ENCODE measurements around the gene FAM83B.
"Not testable (repeated sequence)": the region's sequence is repeated elsewhere in the genome, so short reads cannot be mapped to it uniquely, and the experiment has no call there.

FAM83B gene

DNA sequence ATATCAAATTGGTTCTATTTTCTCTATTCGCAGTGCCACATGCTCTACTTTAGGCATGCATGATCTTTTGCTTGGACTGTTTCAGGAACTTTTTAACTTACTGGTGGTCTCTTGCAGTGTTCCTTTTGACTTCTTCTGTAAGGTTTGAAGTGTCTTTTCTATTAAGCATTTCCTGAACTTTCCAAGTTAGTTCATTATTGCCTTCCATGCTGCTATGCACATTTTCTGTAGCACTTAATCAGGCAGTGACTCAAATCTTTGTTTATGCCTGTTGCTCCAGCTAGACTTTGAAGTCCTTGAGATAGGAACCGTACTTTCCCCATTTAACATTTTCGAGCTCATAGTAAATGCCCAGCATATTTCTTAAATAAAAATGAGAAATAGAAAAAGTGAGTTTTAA is 52.2 kb downstream of the FAM83B start:
- DNase-seq (ENCODE audit: low read depth in 2 of 2): no peak

DNA sequence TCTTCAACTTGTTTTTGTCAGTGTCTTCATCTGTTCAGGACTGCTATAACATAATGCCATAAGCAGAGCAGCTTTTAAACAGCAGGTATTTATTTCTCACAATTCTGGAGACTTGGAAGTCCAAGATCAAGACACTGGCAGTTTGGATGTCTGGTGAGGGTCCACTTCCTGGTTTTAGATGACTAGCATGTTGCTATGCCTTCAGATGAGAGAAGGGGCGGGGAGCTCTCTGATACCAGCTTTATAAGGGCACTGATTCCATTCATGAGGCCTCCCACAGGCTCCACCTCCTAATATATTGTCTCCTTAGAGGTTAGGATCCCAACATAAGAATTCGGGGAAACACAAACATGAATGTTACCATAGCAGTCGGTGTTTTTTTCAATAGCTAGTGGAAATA is 52.9 kb downstream of the FAM83B start:
- no peak for DNase-seq (ENCODE audit: low read depth in 2 of 2)

DNA sequence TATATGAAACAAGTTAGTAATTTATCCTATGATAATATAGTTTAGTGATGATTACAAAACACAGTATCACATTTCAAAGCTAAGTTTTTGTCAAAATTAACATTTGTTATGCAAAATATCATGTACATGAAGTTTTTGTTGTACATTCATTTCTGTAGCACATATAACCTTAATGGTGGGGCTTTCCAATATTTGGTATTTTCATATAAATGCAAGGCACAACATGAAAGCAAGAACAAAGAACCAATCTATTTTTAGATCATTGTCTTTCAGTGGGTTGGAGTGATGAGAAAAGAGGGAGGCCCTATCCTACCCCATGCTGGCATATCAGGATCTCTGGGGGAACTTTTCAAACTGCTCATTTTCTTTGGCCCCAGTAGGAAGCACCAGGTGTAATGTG is 53.4 kb downstream of the FAM83B start:
- no peak for DNase-seq (ENCODE audit: low read depth in 2 of 2)

DNA sequence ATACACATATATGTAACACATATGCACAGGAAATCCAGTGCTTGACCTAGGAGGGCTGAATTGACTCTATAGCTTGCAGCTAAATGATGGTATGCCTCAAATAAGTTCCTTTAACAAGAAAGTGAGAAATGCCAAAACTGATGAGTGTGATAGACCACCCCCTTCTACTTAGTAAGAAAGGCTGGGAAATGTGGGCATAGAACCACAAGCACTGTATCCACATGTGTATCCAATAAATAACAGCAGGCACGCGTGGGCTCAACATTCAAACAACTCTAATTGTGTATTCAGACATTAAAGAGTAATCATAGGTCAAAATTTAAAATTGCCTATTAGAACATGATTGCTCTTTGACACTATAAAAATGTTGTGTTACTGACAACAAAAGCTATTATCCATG is 54.1 kb downstream of the FAM83B start:
- no peak for DNase-seq (ENCODE audit: low read depth in 2 of 2)

- DNase-seq (ENCODE audit: low read depth in 2 of 2): no peak
Observed at GRCh38 chr6:54903884-54904283, 57.3 kb downstream of the FAM83B start.

DNA sequence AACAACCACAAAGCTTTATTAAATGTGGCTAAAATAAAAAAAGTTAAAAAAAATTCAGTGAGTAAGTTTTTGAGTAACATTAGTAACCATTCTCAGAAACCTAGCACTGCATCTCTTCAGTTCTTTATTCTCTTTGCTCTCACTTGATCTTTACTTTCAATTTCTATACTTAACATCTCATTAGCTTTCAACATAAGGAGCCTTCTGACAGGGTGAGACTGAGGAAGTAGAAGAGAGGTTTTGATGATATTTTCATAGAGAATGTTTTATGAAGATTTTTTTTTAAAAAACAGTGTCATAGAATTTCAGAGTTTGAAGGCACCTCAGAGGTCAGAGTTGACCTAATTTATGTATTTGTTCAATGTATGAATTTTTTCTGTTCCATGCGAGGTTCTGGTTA is 60.8 kb downstream of the FAM83B start:
- DNase-seq (ENCODE audit: low read depth in 2 of 2): no peak

DNA sequence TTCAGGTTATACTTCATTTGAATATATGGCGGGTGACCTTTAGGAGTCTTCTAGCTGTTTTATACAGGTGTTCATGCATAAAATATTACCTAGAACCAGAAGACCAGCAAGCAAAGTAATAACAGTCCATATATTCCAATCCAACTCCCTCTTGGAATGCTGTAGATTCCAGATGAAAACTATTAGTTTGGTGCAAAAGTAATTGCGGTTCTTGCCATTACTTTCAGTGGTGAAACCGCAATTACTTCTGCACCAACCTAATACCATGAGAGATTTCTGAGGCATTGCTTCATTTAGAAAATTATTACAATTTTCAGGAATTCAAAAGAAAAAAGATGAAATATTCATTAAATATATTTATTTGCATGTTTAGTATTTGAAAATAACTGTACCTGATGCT is 62.6 kb downstream of the FAM83B start:
- no peak for DNase-seq (ENCODE audit: low read depth in 2 of 2)

DNA sequence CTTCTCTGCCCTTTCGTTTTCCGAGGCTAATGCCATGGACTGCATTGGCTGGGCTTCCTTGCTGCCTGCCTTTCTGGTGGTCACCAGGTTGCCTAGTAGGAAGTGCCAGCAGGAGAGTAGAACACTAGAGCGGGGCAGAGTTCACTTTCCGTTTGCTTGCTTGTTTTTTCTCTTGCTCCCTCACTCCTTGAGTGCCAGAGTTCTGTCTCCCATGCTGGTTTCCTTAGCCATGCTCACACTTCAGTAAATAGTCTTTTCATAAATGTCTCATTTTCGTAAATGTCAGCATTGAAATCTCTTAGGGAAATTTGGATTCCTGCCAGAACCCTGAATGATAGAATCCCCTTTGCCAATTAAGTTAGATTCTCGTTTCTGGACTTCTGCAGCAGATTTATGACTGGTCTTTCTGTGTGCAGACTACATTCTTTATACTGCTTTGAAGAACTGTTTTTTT is 63.9 kb downstream of the FAM83B start:
- DNase-seq (ENCODE audit: low read depth in 2 of 2): no peak

DNA sequence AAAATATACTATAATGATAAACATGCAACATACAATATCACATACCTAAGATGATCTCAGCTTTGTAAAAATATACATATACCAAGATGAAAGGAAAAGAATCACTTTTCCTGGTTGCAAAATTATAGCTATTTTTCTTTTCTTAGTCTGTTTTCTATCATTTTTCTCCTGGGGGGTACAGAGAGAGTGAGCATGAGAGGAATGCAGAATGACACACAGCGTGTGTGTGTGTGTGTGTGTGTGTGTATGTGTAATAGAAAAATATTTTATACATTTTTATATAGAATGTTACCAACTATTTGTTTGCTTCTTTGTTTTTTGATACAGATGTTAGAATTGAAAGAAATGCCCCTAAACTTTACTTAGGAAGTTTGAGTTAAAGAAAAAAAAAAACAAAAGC is 64.3 kb downstream of the FAM83B start:
- no peak for DNase-seq (ENCODE audit: low read depth in 2 of 2)

- DNase-seq (ENCODE audit: low read depth in 2 of 2): no peak
Observed at GRCh38 chr6:54913211-54913610, 66.6 kb downstream of the FAM83B start.

DNA sequence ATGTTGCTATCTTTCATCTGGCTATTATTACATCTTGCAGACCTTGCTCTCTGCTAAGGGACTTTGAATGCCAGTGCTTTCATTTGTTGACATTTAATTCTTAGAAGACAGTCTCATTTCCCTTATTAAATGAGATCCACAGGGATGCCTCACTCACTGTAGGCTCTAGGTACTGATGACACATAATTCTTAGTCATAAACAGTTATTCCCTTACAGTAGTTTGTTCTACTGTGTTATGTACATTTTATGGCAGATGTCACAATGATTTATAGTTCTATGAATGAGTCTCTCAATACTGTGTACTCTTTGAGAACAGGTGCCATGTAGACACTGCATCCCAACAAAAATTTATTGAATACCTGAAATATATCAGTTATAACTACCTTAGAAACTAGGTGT is 70.3 kb downstream of the FAM83B start:
- no peak for DNase-seq (ENCODE audit: low read depth in 2 of 2)

DNA sequence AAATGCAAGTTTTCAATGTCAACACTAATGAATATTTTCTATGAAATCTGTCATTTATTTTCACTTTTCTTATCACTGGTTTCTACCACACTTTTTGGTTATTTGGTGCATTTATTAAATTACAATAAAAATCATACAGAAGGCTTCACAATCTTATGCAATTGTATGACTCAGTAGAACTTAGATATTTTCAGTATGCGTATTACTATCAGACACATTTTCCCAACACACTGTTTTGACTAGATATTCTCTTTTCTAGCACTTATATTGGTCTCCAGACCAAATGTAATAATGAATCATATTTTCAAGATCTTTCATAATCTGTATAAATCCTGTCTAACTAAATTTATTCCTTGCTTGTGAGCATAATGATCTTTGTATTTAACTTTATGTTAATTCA is 74.1 kb downstream of the FAM83B start:
- no peak for DNase-seq (ENCODE audit: low read depth in 2 of 2)

DNA sequence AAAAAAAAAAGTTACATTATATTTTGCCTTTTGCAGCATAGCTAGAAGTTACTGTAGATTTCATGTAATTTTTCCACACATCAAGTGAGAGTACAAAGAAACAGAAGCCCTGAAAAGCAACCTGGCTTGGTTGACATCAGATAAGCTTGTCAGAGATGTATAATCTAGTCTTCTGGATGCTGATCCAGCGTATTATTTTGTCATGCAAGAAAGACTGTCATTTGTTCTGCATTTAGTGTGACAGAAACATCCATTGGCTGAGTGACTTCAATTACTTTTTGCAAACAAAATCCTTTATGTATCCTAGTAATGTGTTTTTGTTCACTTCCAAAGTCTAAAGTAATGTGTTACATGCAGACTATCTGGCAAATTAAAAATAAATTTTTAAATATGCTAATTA is 75.3 kb downstream of the FAM83B start:
- no peak for DNase-seq (ENCODE audit: low read depth in 2 of 2)

- DNase-seq (ENCODE audit: low read depth in 2 of 2): no peak
Observed at GRCh38 chr6:54929245-54929909, 82.8 kb downstream of the FAM83B start.

DNA sequence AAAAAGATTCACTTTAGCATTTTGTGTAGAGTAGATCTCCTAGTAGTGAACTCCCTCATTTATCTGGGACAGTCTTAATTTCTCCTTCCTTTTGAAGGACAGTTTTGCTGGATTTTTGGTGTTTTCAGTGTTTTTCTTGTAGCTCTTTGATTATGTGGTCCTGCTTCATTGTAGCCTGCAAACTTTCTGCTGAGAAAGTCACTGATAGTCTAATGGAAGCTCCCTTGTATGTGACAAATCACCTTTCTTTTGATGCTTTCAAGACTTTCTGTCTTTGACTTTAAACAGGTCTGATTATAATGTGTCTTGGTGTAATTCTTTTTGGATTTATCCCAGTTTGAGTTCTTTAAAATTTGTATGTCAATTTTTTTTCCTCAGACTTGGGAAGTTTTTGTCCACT is 86.1 kb downstream of the FAM83B start:
- DNase-seq (ENCODE audit: low read depth in 2 of 2): no peak

DNA sequence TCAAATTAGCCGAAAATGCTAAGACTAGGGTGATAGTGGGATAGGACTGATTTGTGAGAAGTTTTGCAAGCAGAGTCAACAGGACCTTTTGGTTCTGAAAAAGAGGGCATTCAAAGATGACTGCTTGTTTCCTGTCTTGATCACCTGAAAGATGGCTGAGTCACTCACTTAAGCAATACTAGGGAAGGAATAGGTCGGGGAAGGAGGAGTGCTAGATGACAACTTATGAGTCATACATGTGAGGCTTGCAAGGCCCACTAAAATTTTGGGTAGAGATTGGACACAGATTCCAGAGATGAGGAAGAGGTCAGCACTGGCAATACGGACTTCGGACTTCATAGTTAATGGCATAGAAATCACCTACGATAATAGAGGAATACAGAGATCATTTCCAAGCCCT is 89.2 kb downstream of the FAM83B start:
- no peak for DNase-seq (ENCODE audit: low read depth in 2 of 2)

DNA sequence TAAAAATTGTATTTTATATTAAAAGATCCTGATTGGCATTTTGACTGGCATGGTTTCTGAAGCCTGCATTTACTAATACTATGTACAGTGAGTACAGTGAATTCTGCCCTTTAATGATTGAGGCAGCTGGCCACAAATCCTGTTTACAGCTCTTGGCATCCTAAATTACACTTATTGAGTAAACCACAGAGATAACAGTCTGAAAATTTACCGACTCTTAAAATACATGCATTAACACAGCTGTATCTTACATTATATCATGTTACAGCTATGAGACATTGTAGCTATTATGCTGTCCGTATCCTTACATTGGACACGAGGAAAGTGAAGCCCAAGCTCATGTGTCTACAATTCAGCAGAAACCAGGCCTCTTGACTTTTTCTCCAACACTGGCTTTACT is 90.8 kb downstream of the FAM83B start:
- no peak for DNase-seq (ENCODE audit: low read depth in 2 of 2)

- no peak for DNase-seq (ENCODE audit: low read depth in 2 of 2)
Observed at GRCh38 chr6:54957698-54958097, 111.1 kb downstream of the FAM83B start.

- no peak for DNase-seq (ENCODE audit: low read depth in 2 of 2)
Observed at GRCh38 chr6:54958446-54958845, 111.9 kb downstream of the FAM83B start.

DNA sequence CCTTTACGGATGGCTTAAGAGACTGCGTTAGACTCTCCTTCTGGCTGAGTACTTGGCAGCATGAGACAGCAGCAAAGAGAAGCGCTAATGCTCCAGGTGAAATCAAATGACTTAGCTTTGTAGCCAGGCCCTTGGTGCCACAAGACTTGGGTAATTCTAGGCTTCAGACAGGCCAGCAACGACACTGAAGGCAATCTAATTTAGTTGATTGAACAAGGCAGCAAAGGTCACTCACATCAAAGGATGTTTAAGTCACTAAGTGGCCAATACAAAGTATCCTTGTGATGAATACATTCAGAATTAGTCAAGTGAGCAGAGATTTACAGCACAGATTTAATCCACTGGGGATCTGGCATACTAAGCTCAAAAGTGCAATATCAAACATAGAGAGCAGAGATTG is 113.2 kb downstream of the FAM83B start:
- DNase-seq (ENCODE audit: low read depth in 2 of 2): no peak

GRCh38 chr6:54961372-54961771 is 114.8 kb downstream of the FAM83B start:
- not testable (repeated sequence) for DNase-seq (ENCODE audit: low read depth in 2 of 2)

GRCh38 chr6:54970337-54970736 is 123.8 kb downstream of the FAM83B start:
- DNase-seq (ENCODE audit: low read depth in 2 of 2): no peak

- no peak for DNase-seq (ENCODE audit: low read depth in 2 of 2)
Observed at GRCh38 chr6:54971825-54972224, 125.3 kb downstream of the FAM83B start.

- DNase-seq (ENCODE audit: low read depth in 2 of 2): not testable (repeated sequence)
Observed at GRCh38 chr6:54979161-54979560, 132.6 kb downstream of the FAM83B start.

All from stimulated activated CD8-positive, alpha-beta memory T cell treated with anti-CD3 and anti-CD28 coated beads, Interleukin-15, amount 100 ng/mL, for 4 hours (primary cell).